Ishikawa (cell line): Measurements from ENCODE around the gene TTC38.

Experiments used
- CEBPB ChIP-seq: IDR thresholded peaks from 2 replicates; pipeline ENCODE4 v1.6.1; 2012
- CREB1 ChIP-seq: IDR thresholded peaks from 2 replicates; pipeline ENCODE4 v1.6.1; 2012; ENCODE audit warnings: low read depth
- EGR1 ChIP-seq: IDR thresholded peaks from 2 replicates; pipeline ENCODE4 v1.6.1; 2012
- EP300 ChIP-seq: IDR thresholded peaks from 2 replicates; pipeline ENCODE4 v1.6.1; 2012; ENCODE audit warnings: borderline replicate concordance
- FOXM1 ChIP-seq: IDR thresholded peaks from 2 replicates; pipeline ENCODE4 v1.6.1; 2012; ENCODE audit warnings: low read depth, borderline replicate concordance
- MAX ChIP-seq: IDR thresholded peaks from 2 replicates; pipeline ENCODE4 v1.6.1; 2012
- NFIC ChIP-seq: IDR thresholded peaks from 2 replicates; pipeline ENCODE4 v1.6.1; 2012
- RAD21 ChIP-seq: IDR thresholded peaks from 2 replicates; pipeline ENCODE4 v1.6.1; 2012; ENCODE audit warnings: low read depth
- REST ChIP-seq: IDR thresholded peaks from 2 replicates; pipeline ENCODE4 v1.6.1; 2012; ENCODE audit warnings: low read depth, mild to moderate bottlenecking
- TAF1 ChIP-seq: IDR thresholded peaks from 2 replicates; pipeline ENCODE4 v1.6.1; 2012; ENCODE audit warnings: low read depth, mild to moderate bottlenecking
- TCF12 ChIP-seq: IDR thresholded peaks from 2 replicates; pipeline ENCODE4 v1.6.1; 2012; ENCODE audit warnings: low read depth
- TEAD4 ChIP-seq: IDR thresholded peaks from 2 replicates; pipeline ENCODE4 v1.6.1; 2012
- USF1 ChIP-seq: IDR thresholded peaks from 2 replicates; pipeline ENCODE4 v1.6.1; 2012
- YY1 ChIP-seq: IDR thresholded peaks from 2 replicates; pipeline ENCODE4 v1.6.1; 2012; ENCODE audit warnings: low read depth
- ZBTB7A ChIP-seq: IDR thresholded peaks from 2 replicates; pipeline ENCODE4 v1.6.1; 2012; ENCODE audit warnings: low read depth

Gene TTC38

GRCh38 chr22:46289244-46289891 is 21.6 kb downstream of the TTC38 start:
- TF ChIP-seq YY1 (no peak), TCF12 (no peak), CEBPB (no peak), ZBTB7A (no peak), TEAD4 (no peak), TAF1 (no peak), NFIC (no peak), EGR1 (no peak), CREB1 (no peak), USF1 (no peak), FOXM1 (no peak), EP300 (no peak), REST (no peak), RAD21 (no peak), MAX (no peak)

- TF ChIP-seq TCF12 (no peak), EP300 (no peak), TEAD4 (no peak), EGR1 (no peak), CEBPB (no peak), TAF1 (no peak), ZBTB7A (no peak), YY1 (no peak), CREB1 (no peak), MAX (no peak), NFIC (no peak), FOXM1 (no peak), RAD21 (no peak), USF1 (no peak), REST (no peak)
These were observed 22.5 kb downstream of the TTC38 start for GRCh38 chr22:46290121-46290842.

- TF ChIP-seq MAX (no peak), CEBPB (no peak), RAD21 (no peak), CREB1 (no peak), ZBTB7A (no peak), TAF1 (no peak), USF1 (no peak), EGR1 (no peak), FOXM1 (no peak), NFIC (no peak), YY1 (no peak), TEAD4 (no peak), TCF12 (no peak), REST (no peak), EP300 (no peak)
These were observed 23.3 kb downstream of the TTC38 start for GRCh38 chr22:46290843-46291785.
